ENCODE results near the gene MXRA8.

GRCh38 chr1:1355416-1355815 lies 2.9 kb downstream of the MXRA8 start:
- TF ChIP-seq CTCF (IDR thresholded peaks at IDR 0.05; ENCODE audit: low read depth, low read length, poor library complexity, severe bottlenecking) (no peak), EZH2phosphoT487 (IDR thresholded peaks at IDR 0.05; ENCODE audit: borderline replicate concordance, low read length) (no peak)

All from DOHH2 (cell line).